Measurements from ENCODE around the gene CYB5R4.

- no peak for TF ChIP-seq CTCF (IDR thresholded peaks at IDR 0.05; ENCODE audit: low read depth, low read length)
- TF ChIP-seq EZH2phosphoT487 (IDR thresholded peaks at IDR 0.05; ENCODE audit: low read depth) = no peak
Measured at GRCh38 chr6:83958241-83958685, 98.8 kb downstream of the CYB5R4 start.
